Measurements from ENCODE around the gene EFHC2. TPM values are rescaled to one million over a fixed set of nuclear protein-coding genes. Genes with fewer than 3 reads are reported as not detected.

The EFHC2 gene
- total RNA-seq, 1 donor from 2014 or later, result 2.2 TPM

Other genes with a start within 250 kb of the EFHC2 start
- gene FUNDC1, start 199.2 kb upstream of the EFHC2 start, total RNA-seq, result 13.0 TPM

Data from temporal lobe (tissue), 1 donor.